IMR-90 (cell line): Measurements from ENCODE around the gene DAPK1. TPM values are rescaled to one million over a fixed set of nuclear protein-coding genes. Genes with fewer than 3 reads are reported as not detected.

Source experiments
- ATAC-seq: fragments of 200-7000 bp; cut with Tn5 transposase; 2 replicates; pipeline ENCODE4 v1.9.1; 2020; ENCODE audit warnings: low read depth, mild to moderate bottlenecking, moderate library complexity
- BruUV-seq: library from RNA; stranded (reverse); fragments of 400-500 nt; replicated peaks from 2 replicates; lab custom pipeline; 2021; lab: Mats Ljungman, UMichigan
- CTCF ChIA-PET: fragments of 300-600 bp; formaldehyde crosslinking; extraction: SDS; loops from one replicate; lab custom pipeline; 2021; ENCODE audit warnings: antibody characterized with exemption; lab: Yijun Ruan, JAX
- POLR2A ChIA-PET: fragments of 300-600 bp; sonication (Branson Sonifier 250); formaldehyde crosslinking; loops from one replicate; lab custom pipeline; 2022; ENCODE audit warnings: antibody characterized with exemption; ENCODE audit not compliant: unreplicated experiment; lab: Charles Lee
- DNase-seq: peaks from one replicate; pipeline ENCODE4 v3.0.0; 2013
- H2AFZ ChIP-seq: replicated peaks from 2 replicates; pipeline ENCODE3; 2013; ENCODE audit warnings: low read length, mild to moderate bottlenecking; ENCODE audit not compliant: poor library complexity
- H2AK5ac ChIP-seq: 2 replicates; pipeline ENCODE4 v1.6.1; 2013; ENCODE audit warnings: low read depth, low read length, inconsistent platforms
- H2AK9ac ChIP-seq: replicated peaks from 2 replicates; pipeline ENCODE3; 2013; ENCODE audit warnings: mild to moderate bottlenecking, low read depth, low read length, moderate library complexity; ENCODE audit not compliant: poor library complexity
- H2BK120ac ChIP-seq: 2 replicates; pipeline ENCODE4 v1.6.1; 2013; ENCODE audit warnings: low read depth, low read length, inconsistent platforms
- H2BK15ac ChIP-seq: 3 replicates; pipeline ENCODE4 v1.6.1; 2013; ENCODE audit warnings: low read depth, low read length, inconsistent platforms
- H2BK20ac ChIP-seq: 2 replicates; pipeline ENCODE4 v1.6.1; 2013; ENCODE audit warnings: low read depth, mild to moderate bottlenecking, inconsistent platforms, low read length, moderate library complexity
- H2BK5ac ChIP-seq: 2 replicates; pipeline ENCODE4 v1.6.1; 2013; ENCODE audit warnings: mild to moderate bottlenecking, low read depth, low read length, inconsistent platforms; ENCODE audit not compliant: poor library complexity, severe bottlenecking
- H3K14ac ChIP-seq: replicated peaks from 2 replicates; pipeline ENCODE4 v1.6.1; 2013; ENCODE audit warnings: low read depth, low read length, inconsistent platforms
- H3K18ac ChIP-seq: 2 replicates; pipeline ENCODE4 v1.6.1; 2013; ENCODE audit warnings: low read depth, low read length, control low read depth
- H3K23ac ChIP-seq: 2 replicates; pipeline ENCODE4 v1.6.1; 2013; ENCODE audit warnings: low read depth, low read length, inconsistent platforms
- H3K27ac ChIP-seq: 2 replicates; pipeline ENCODE4 v1.5.1; 2013; ENCODE audit warnings: mild to moderate bottlenecking, control low read depth, low read length; ENCODE audit not compliant: insufficient read depth
- H3K27me3 ChIP-seq: 2 replicates; pipeline ENCODE4 v1.6.1; 2013; ENCODE audit warnings: low read length; ENCODE audit not compliant: control insufficient read depth, insufficient read depth
- H3K36me3 ChIP-seq: 2 replicates; pipeline ENCODE4 v1.6.1; 2013; ENCODE audit warnings: low read length, mixed read lengths; ENCODE audit not compliant: control insufficient read depth, insufficient read depth
- H3K4ac ChIP-seq: 2 replicates; pipeline ENCODE4 v1.6.1; 2013; ENCODE audit warnings: low read depth, low read length, inconsistent platforms
- H3K4me1 ChIP-seq: 2 replicates; pipeline ENCODE4 v1.6.1; 2013; ENCODE audit warnings: low read length, mixed read lengths; ENCODE audit not compliant: control insufficient read depth, insufficient read depth
- H3K4me2 ChIP-seq: 2 replicates; pipeline ENCODE4 v1.6.1; 2013; ENCODE audit warnings: low read depth, mild to moderate bottlenecking, control low read depth, low read length, moderate library complexity
- H3K4me3 ChIP-seq: 2 replicates; pipeline ENCODE4 v1.5.1; 2013; ENCODE audit warnings: low read depth, mild to moderate bottlenecking, control low read depth, low read length, moderate library complexity; ENCODE audit not compliant: insufficient read depth
- H3K56ac ChIP-seq: 2 replicates; pipeline ENCODE4 v1.6.1; 2013; ENCODE audit warnings: low read length, inconsistent platforms; ENCODE audit not compliant: insufficient read depth; ENCODE audit errors: extremely low read depth
- H3K79me1 ChIP-seq, 2 experiments: 2 replicates each; pipeline ENCODE4 v1.6.1; 2013; ENCODE audit warnings: low read length in 2 of 2, inconsistent platforms in 1 of 2, low read depth in 1 of 2
- H3K9ac ChIP-seq: 2 replicates; pipeline ENCODE4 v1.6.1; 2013; ENCODE audit warnings: low read depth, low read length, control low read depth
- H3K9me1 ChIP-seq: 2 replicates; pipeline ENCODE4 v1.6.1; 2013; ENCODE audit warnings: low read length, inconsistent platforms; ENCODE audit not compliant: insufficient read depth
- H3K9me3 ChIP-seq: 2 replicates; pipeline ENCODE4 v1.6.1; 2013; ENCODE audit warnings: low read length; ENCODE audit not compliant: control insufficient read depth, insufficient read depth
- H4K20me1 ChIP-seq: 2 replicates; pipeline ENCODE4 v1.6.1; 2013; ENCODE audit warnings: low read length, inconsistent platforms; ENCODE audit not compliant: insufficient read depth
- H4K5ac ChIP-seq: 2 replicates; pipeline ENCODE4 v1.6.1; 2013; ENCODE audit warnings: mild to moderate bottlenecking, low read depth, low read length, control low read depth
- H4K8ac ChIP-seq, 2 experiments: 2 replicates each; pipeline ENCODE4 v1.6.1; 2013; ENCODE audit warnings: low read depth in 2 of 2, low read length in 2 of 2, control low read depth in 1 of 2, inconsistent platforms in 1 of 2
- H4K91ac ChIP-seq: 2 replicates; pipeline ENCODE4 v1.6.1; 2013; ENCODE audit warnings: low read depth, low read length, inconsistent platforms; ENCODE audit not compliant: insufficient read depth
- BHLHE40 ChIP-seq: fragments of 150-350 bp; IDR thresholded peaks from 2 replicates; pipeline ENCODE4 v1.6.1; 2016; ENCODE audit warnings: mild to moderate bottlenecking, low read depth, low read length
- CHD1 ChIP-seq: IDR thresholded peaks from 2 replicates; pipeline ENCODE4 v1.6.1; 2012; ENCODE audit warnings: low read depth, low read length, improper control_type of control experiment
- MAFK ChIP-seq: IDR thresholded peaks from 2 replicates; pipeline ENCODE4 v1.6.1; 2012; ENCODE audit warnings: low read depth, low read length, improper control_type of control experiment
- MXI1 ChIP-seq: IDR thresholded peaks from 2 replicates; pipeline ENCODE4 v1.6.1; 2012; ENCODE audit warnings: low read depth, mild to moderate bottlenecking, low read length, moderate library complexity, borderline replicate concordance
- RAD21 ChIP-seq: IDR thresholded peaks from 2 replicates; pipeline ENCODE4 v1.6.1; 2012; ENCODE audit warnings: low read length, improper control_type of control experiment
- RCOR1 ChIP-seq: IDR thresholded peaks from 2 replicates; pipeline ENCODE4 v1.6.1; 2012; ENCODE audit warnings: mild to moderate bottlenecking, low read length, improper control_type of control experiment; ENCODE audit not compliant: insufficient replicate concordance
- RFX5 ChIP-seq: IDR thresholded peaks from 2 replicates; pipeline ENCODE4 v1.8.0; 2012; ENCODE audit warnings: low read depth, mild to moderate bottlenecking, low read length, moderate library complexity
- SMC3 ChIP-seq: fragments of 150-350 bp; IDR thresholded peaks from 2 replicates; pipeline ENCODE4 v1.6.1; 2016; ENCODE audit warnings: low read depth, mild to moderate bottlenecking, antibody characterized with exemption, low read length, moderate library complexity
- WGBS, 2 experiments: methylation state at CpG; one replicate each; pipeline versions ENCODE4 v1.1.5 to v1.1.7; 2013; ENCODE audit warnings: missing lambda C conversion rate in 2 of 2; ENCODE audit not compliant: insufficient read length in 1 of 2; ENCODE audit errors: extremely low coverage in 2 of 2; 5-methylcytosine and 5-hydroxymethylcytosine counted together
- dilution Hi-C: fragments of 300-500 bp; cut with HindIII; formaldehyde crosslinking; loops from one replicate; pipeline ENCODE4 v1.14.3; 2018; ENCODE audit warnings: low sequenced_read_pairs; ENCODE audit not compliant: unreplicated experiment
- in situ Hi-C: fragments of 300-500 bp; cut with MboI; formaldehyde crosslinking; loops from 3 replicates; pipeline ENCODE4 v1.14.3; 2019; ENCODE audit warnings: low sequenced_read_pairs, inconsistent platforms, mixed read lengths
- intact Hi-C: fragments of 100-400 bp; cut with micrococcal nuclease; formaldehyde crosslinking; loops from 2 replicates; pipeline ENCODE4 v1.10.0; 2022
- polyA plus RNA-seq, 3 experiments: library from polyadenylated mRNA; depleted of rRNA; stranded (reverse); fragments of >200 nt; gene quantifications; 2 replicates each; pipeline ENCODE4 v1.2.3, GENCODE V29; 2012; ENCODE audit warnings: low replicate concordance in 1 of 3
- total RNA-seq: library from RNA; depleted of rRNA; stranded (reverse); fragments of >200 nt; gene quantifications from 2 replicates; pipeline ENCODE4 v1.2.3, GENCODE V29; 2012
- TF ChIP-seq, protein P1 (sequence below): fragments of 150-350 bp; IDR thresholded peaks from 2 replicates; pipeline ENCODE4 v1.6.1; 2016; ENCODE audit warnings: low read depth, mild to moderate bottlenecking, low read length, moderate library complexity, borderline replicate concordance
- TF ChIP-seq, protein P2 (sequence below): fragments of 150-350 bp; IDR thresholded peaks from 2 replicates; pipeline ENCODE4 v1.6.1; 2017; ENCODE audit warnings: mild to moderate bottlenecking, antibody characterized with exemption, low read length, low read depth

The DAPK1 gene
- total and polyA plus RNA-seq, 2 of the 4 experiments (the other 2 are of a cell fraction), result under 0.01 to 0.03 TPM

DNA sequence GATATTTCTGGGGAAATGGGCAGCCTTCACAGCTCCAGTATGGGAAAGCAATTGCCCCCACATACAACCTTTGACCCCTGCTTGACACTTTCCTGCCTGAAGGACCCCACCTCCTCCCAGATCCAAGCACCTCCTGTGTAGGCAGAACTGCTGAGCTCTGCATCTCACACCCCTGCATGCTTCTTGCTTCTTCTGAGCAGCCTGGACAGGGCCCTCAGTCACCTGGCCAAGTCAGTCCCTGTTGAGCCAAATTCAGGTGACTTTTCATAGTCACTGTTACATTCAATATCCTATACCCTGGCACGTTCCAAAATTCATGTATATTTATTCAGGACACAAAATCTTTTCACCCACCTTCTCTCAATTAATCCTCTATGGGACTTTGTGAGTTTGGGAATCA is 197.9 kb downstream of the DAPK1 start:
- Histone ChIP-seq H2BK20ac (no peak overlapping the region), H3K4me2 (no peak overlapping the region), H2BK5ac (no peak overlapping the region), H2BK120ac (no peak overlapping the region), H4K91ac (no peak overlapping the region), H3K23ac (no peak overlapping the region), H2BK15ac (no peak overlapping the region), H4K8ac (no peak overlapping the region), H3K4me1 (no peaks in the 10 kb centered on the region), H2AK5ac (no peak overlapping the region), H3K18ac (no peak overlapping the region), H3K4ac (no peak overlapping the region), H3K9me1 (no peaks in the 10 kb centered on the region; the same call in 1 of the 2 replicates), H4K5ac (no peak overlapping the region), H3K79me1 (no peaks in the 10 kb centered on the region), H4K20me1 (no peaks in the 10 kb centered on the region), H3K4me3 (no peak overlapping the region), H3K27me3 (no peaks in the 10 kb centered on the region), H3K9me3 (no peaks in the 10 kb centered on the region; the same call in 1 of the 2 replicates), H3K56ac (no peak overlapping the region), H3K27ac (no peak overlapping the region), H3K9ac (no peak overlapping the region), H2AK9ac (no peak overlapping the region), H2AFZ (no peak overlapping the region), H3K36me3 (no peaks in the 10 kb centered on the region), H3K14ac (no peak overlapping the region)
- no TSS peak for BruUV-seq
- POLR2A ChIA-PET, result no interaction called here
- intact Hi-C loops (no loop called here), in situ Hi-C loops (loop anchor here (25.0 kb wide), 2 partner anchors 342 to 1317 kb away; no protein-coding TSS in a partner anchor), dilution Hi-C loops (no loop called here)
- no peak for TF ChIP-seq RAD21
- no peak for TF ChIP-seq SMC3
- TF ChIP-seq CHD1, result no peak
- no peak for TF ChIP-seq MAFK
- no peak for TF ChIP-seq RCOR1
- no peak for TF ChIP-seq MXI1
- TF ChIP-seq RFX5, result no peak
- TF ChIP-seq, protein P1, sequence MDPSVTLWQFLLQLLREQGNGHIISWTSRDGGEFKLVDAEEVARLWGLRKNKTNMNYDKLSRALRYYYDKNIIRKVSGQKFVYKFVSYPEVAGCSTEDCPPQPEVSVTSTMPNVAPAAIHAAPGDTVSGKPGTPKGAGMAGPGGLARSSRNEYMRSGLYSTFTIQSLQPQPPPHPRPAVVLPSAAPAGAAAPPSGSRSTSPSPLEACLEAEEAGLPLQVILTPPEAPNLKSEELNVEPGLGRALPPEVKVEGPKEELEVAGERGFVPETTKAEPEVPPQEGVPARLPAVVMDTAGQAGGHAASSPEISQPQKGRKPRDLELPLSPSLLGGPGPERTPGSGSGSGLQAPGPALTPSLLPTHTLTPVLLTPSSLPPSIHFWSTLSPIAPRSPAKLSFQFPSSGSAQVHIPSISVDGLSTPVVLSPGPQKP, result no peak
- no peak for TF ChIP-seq BHLHE40
- TF ChIP-seq, protein P2, sequence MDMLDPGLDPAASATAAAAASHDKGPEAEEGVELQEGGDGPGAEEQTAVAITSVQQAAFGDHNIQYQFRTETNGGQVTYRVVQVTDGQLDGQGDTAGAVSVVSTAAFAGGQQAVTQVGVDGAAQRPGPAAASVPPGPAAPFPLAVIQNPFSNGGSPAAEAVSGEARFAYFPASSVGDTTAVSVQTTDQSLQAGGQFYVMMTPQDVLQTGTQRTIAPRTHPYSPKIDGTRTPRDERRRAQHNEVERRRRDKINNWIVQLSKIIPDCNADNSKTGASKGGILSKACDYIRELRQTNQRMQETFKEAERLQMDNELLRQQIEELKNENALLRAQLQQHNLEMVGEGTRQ, result no peak
- CTCF ChIA-PET, result no interaction called here
- no peak for DNase-seq
- WGBS, 2 experiments, result 60% methylated on average over 1 of the region's 1 CpG; no CpG with 5 or more reads in 1 of the 2 experiments
- no peak for ATAC-seq
